ENCODE data around the gene CYSTM1.

DNA sequence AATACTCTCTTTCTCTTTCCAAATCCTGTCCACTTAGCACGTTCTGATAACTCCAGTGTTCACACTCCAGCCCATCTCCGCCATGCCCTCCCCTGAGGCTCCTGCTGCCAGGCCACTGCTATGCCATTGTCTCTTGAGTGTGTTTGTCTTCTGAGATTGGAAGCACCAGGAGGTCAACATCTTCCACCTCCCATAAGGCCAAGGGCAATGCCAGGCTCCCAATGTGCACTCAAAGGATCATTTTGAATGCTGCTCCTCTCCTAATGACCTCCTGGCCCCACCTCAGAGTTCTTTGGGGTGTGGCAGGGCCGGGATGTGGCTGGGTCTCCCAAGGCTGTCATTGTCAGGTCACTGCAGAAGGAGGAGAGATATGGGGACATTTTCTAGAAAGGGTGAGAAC, 29.7 kb upstream of the CYSTM1 start:
- no peak for TF ChIP-seq FOXM1 (IDR thresholded peaks at IDR 0.05; ENCODE audit: borderline replicate concordance)
- TF ChIP-seq HDGF (IDR thresholded peaks at IDR 0.05; ENCODE audit: borderline replicate concordance), result no peak
- TF ChIP-seq FOXK2 (IDR thresholded peaks at IDR 0.05), result no peak
- no peak for TF ChIP-seq LEF1 (IDR thresholded peaks at IDR 0.05; ENCODE audit: borderline replicate concordance)
- TF ChIP-seq, protein P1, sequence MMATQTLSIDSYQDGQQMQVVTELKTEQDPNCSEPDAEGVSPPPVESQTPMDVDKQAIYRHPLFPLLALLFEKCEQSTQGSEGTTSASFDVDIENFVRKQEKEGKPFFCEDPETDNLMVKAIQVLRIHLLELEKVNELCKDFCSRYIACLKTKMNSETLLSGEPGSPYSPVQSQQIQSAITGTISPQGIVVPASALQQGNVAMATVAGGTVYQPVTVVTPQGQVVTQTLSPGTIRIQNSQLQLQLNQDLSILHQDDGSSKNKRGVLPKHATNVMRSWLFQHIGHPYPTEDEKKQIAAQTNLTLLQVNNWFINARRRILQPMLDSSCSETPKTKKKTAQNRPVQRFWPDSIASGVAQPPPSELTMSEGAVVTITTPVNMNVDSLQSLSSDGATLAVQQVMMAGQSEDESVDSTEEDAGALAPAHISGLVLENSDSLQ (IDR thresholded peaks at IDR 0.05), result no peak
- no peak for TF ChIP-seq ELF4 (IDR thresholded peaks at IDR 0.05)
- no peak for TF ChIP-seq TARDBP (IDR thresholded peaks at IDR 0.05)
- no peak for TF ChIP-seq ZNF384 (IDR thresholded peaks at IDR 0.05)

All from HEK293T (cell line).